Activated T-helper 1 cell treated with anti-CD3 and anti-CD28 coated beads, Interleukin-12 subunit alpha, Interleukin-12 subunit beta, Interleukin-2, Interleukin-4 antibody, amounts not matched to agents 30 ng/mL and 10 ng/mL and 1 ng/mL, durations not matched to agents 14 hours and 24 hours and 36 hours (primary cell): ENCODE data around the gene SIPA1L3. TPM values are rescaled to one million over a fixed set of nuclear protein-coding genes. Genes with fewer than 3 reads are reported as not detected.

Source experiments
- DNase-seq: peaks from one replicate; pipeline ENCODE4 v3.0.0; 2021; ENCODE audit warnings: low spot score
- H3K27ac Mint-ChIP-seq: one replicate; pipeline ENCODE4 v1.8.0; 2021; ENCODE audit warnings: mild to moderate bottlenecking, mixed read lengths
- H3K27me3 Mint-ChIP-seq: one replicate; pipeline ENCODE4 v1.8.0; 2022; ENCODE audit warnings: mild to moderate bottlenecking, moderate library complexity, mixed read lengths; ENCODE audit not compliant: insufficient read depth
- H3K36me3 Mint-ChIP-seq: one replicate; pipeline ENCODE4 v1.8.0; 2021; ENCODE audit warnings: low read depth, mixed read lengths
- H3K4me1 Mint-ChIP-seq: one replicate; pipeline ENCODE4 v1.8.0; 2021; ENCODE audit warnings: low read depth, mixed read lengths
- H3K4me3 Mint-ChIP-seq: one replicate; pipeline ENCODE4 v1.8.0; 2021; ENCODE audit warnings: mild to moderate bottlenecking, moderate library complexity, mixed read lengths
- H3K9me3 Mint-ChIP-seq: one replicate; pipeline ENCODE4 v1.8.0; 2021; ENCODE audit warnings: mixed read lengths
- intact Hi-C: fragments of 100-400 bp; cut with micrococcal nuclease; formaldehyde crosslinking; loops from one replicate; pipeline ENCODE4 v1.15.1; 2024
- total RNA-seq: library from RNA; stranded (reverse); gene quantifications from 2 replicates; pipeline ENCODE4 v1.2.3, GENCODE V29; 2022

SIPA1L3 gene
- total RNA-seq, 1 donor from 2014 or later: 16.7 TPM

- intact Hi-C loops: no loop called here
- Mint-ChIP-seq H3K4me3 (no peak overlapping the region), H3K9me3 (no peaks in the 10 kb centered on the region), H3K27me3 (no peaks in the 10 kb centered on the region), H3K4me1 (no peaks in the 10 kb centered on the region), H3K36me3 (no peaks in the 10 kb centered on the region), H3K27ac (no peak overlapping the region)
- DNase-seq: no peak
Observed at GRCh38 chr19:38190061-38190460, 283.1 kb downstream of the SIPA1L3 start.

GRCh38 chr19:38190793-38191192 lies 283.8 kb downstream of the SIPA1L3 start:
- intact Hi-C loops: no loop called here
- no peak overlapping the region for H3K4me3 Mint-ChIP-seq

GRCh38 chr19:38191747-38192146 lies 284.7 kb downstream of the SIPA1L3 start:
- H3K9me3 Mint-ChIP-seq: no peaks in the 10 kb centered on the region
- H3K4me1 Mint-ChIP-seq: no peaks in the 10 kb centered on the region
- no peak overlapping the region for H3K27ac Mint-ChIP-seq
- DNase-seq: no peak
- no peaks in the 10 kb centered on the region for H3K36me3 Mint-ChIP-seq
- H3K4me3 Mint-ChIP-seq: no peak overlapping the region
- H3K27me3 Mint-ChIP-seq: no peaks in the 10 kb centered on the region
- intact Hi-C loops: no loop called here

More at GRCh38 chr19:38190793-38191192, 283.8 kb downstream of the SIPA1L3 start:
- no peaks in the 10 kb centered on the region for H3K4me1 Mint-ChIP-seq
- H3K9me3 Mint-ChIP-seq: no peaks in the 10 kb centered on the region
- no peak for DNase-seq
- no peak overlapping the region for H3K27ac Mint-ChIP-seq
- no peaks in the 10 kb centered on the region for H3K27me3 Mint-ChIP-seq
- no peaks in the 10 kb centered on the region for H3K36me3 Mint-ChIP-seq

- no peaks in the 10 kb centered on the region for H3K4me1 Mint-ChIP-seq
- H3K27ac Mint-ChIP-seq: no peak overlapping the region
- no peak overlapping the region for H3K4me3 Mint-ChIP-seq
- no peaks in the 10 kb centered on the region for H3K9me3 Mint-ChIP-seq
- DNase-seq: no peak
- no peaks in the 10 kb centered on the region for H3K36me3 Mint-ChIP-seq
- intact Hi-C loops: no loop called here
- H3K27me3 Mint-ChIP-seq: no peaks in the 10 kb centered on the region
Observed at GRCh38 chr19:38193445-38193844, 286.4 kb downstream of the SIPA1L3 start.

GRCh38 chr19:38194061-38194701 lies 287.2 kb downstream of the SIPA1L3 start:
- intact Hi-C loops: no loop called here
- no peak for DNase-seq
- H3K27me3 Mint-ChIP-seq: no peaks in the 10 kb centered on the region
- H3K9me3 Mint-ChIP-seq: no peaks in the 10 kb centered on the region
- no peaks in the 10 kb centered on the region for H3K4me1 Mint-ChIP-seq
- H3K27ac Mint-ChIP-seq: no peak overlapping the region
- H3K36me3 Mint-ChIP-seq: no peaks in the 10 kb centered on the region
- H3K4me3 Mint-ChIP-seq: no peak overlapping the region

GRCh38 chr19:38195237-38195636 lies 288.2 kb downstream of the SIPA1L3 start:
- intact Hi-C loops: no loop called here
- Mint-ChIP-seq H3K4me1 (no peaks in the 10 kb centered on the region), H3K27me3 (no peaks in the 10 kb centered on the region), H3K27ac (no peak overlapping the region), H3K9me3 (no peaks in the 10 kb centered on the region), H3K36me3 (no peaks in the 10 kb centered on the region), H3K4me3 (no peak overlapping the region)
- DNase-seq: no peak

- Mint-ChIP-seq H3K4me1 (no peaks in the 10 kb centered on the region), H3K9me3 (no peaks in the 10 kb centered on the region), H3K27me3 (no peaks in the 10 kb centered on the region), H3K36me3 (no peaks in the 10 kb centered on the region), H3K4me3 (no peak overlapping the region), H3K27ac (no peak overlapping the region)
- DNase-seq: no peak
- intact Hi-C loops: no loop called here
Observed at GRCh38 chr19:38196245-38196837, 289.3 kb downstream of the SIPA1L3 start.

GRCh38 chr19:38196948-38197656 lies 290.1 kb downstream of the SIPA1L3 start:
- H3K27ac Mint-ChIP-seq: no peak overlapping the region
- H3K4me3 Mint-ChIP-seq: no peak overlapping the region
- intact Hi-C loops: no loop called here
- H3K4me1 Mint-ChIP-seq: no peaks in the 10 kb centered on the region
- H3K9me3 Mint-ChIP-seq: no peaks in the 10 kb centered on the region
- H3K27me3 Mint-ChIP-seq: no peaks in the 10 kb centered on the region
- H3K36me3 Mint-ChIP-seq: no peaks in the 10 kb centered on the region
- no peak for DNase-seq

GRCh38 chr19:38197937-38198704 lies 291.1 kb downstream of the SIPA1L3 start:
- Mint-ChIP-seq H3K4me1 (no peaks in the 10 kb centered on the region), H3K4me3 (no peak overlapping the region), H3K27ac (no peak overlapping the region), H3K9me3 (no peaks in the 10 kb centered on the region), H3K27me3 (no peaks in the 10 kb centered on the region), H3K36me3 (no peaks in the 10 kb centered on the region)
- DNase-seq: no peak
- intact Hi-C loops: no loop called here

GRCh38 chr19:38199340-38199739 lies 292.3 kb downstream of the SIPA1L3 start:
- H3K4me1 Mint-ChIP-seq: no peaks in the 10 kb centered on the region
- H3K27ac Mint-ChIP-seq: no peak overlapping the region
- DNase-seq: no peak
- intact Hi-C loops: no loop called here
- H3K9me3 Mint-ChIP-seq: no peaks in the 10 kb centered on the region
- no peak overlapping the region for H3K4me3 Mint-ChIP-seq
- no peaks in the 10 kb centered on the region for H3K27me3 Mint-ChIP-seq
- H3K36me3 Mint-ChIP-seq: no peaks in the 10 kb centered on the region

- H3K36me3 Mint-ChIP-seq: no peaks in the 10 kb centered on the region
- no peaks in the 10 kb centered on the region for H3K27me3 Mint-ChIP-seq
- H3K9me3 Mint-ChIP-seq: no peaks in the 10 kb centered on the region
- no peak for DNase-seq
- no peak overlapping the region for H3K27ac Mint-ChIP-seq
- intact Hi-C loops: no loop called here
- H3K4me3 Mint-ChIP-seq: no peak overlapping the region
- no peaks in the 10 kb centered on the region for H3K4me1 Mint-ChIP-seq
Observed at GRCh38 chr19:38201731-38202130, 294.7 kb downstream of the SIPA1L3 start.

GRCh38 chr19:38202504-38202903 lies 295.5 kb downstream of the SIPA1L3 start:
- intact Hi-C loops: no loop called here

GRCh38 chr19:38203197-38203596 lies 296.2 kb downstream of the SIPA1L3 start:
- intact Hi-C loops: no loop called here
- H3K27ac Mint-ChIP-seq: no peak overlapping the region
- H3K4me1 Mint-ChIP-seq: no peaks in the 10 kb centered on the region
- H3K36me3 Mint-ChIP-seq: no peaks in the 10 kb centered on the region
- no peak for DNase-seq
- no peak overlapping the region for H3K4me3 Mint-ChIP-seq
- H3K27me3 Mint-ChIP-seq: peaks cover under 1% of the 10 kb centered on the region
- H3K9me3 Mint-ChIP-seq: no peaks in the 10 kb centered on the region

More at GRCh38 chr19:38202504-38202903, 295.5 kb downstream of the SIPA1L3 start:
- Mint-ChIP-seq H3K27me3 (no peaks in the 10 kb centered on the region), H3K9me3 (no peaks in the 10 kb centered on the region), H3K36me3 (no peaks in the 10 kb centered on the region), H3K4me1 (no peaks in the 10 kb centered on the region), H3K27ac (no peak overlapping the region), H3K4me3 (no peak overlapping the region)
- no peak for DNase-seq
